ENCODE results near the gene PRSS12. TPM values are rescaled to one million over a fixed set of nuclear protein-coding genes. Genes with fewer than 3 reads are reported as not detected.

Gene PRSS12
- total and polyA plus RNA-seq, 2 donors (not counting 3 experiments of a cell fraction or from before 2014, with no cell fraction given): 0.22 to 0.55 TPM

GRCh38 chr4:118397623-118397979, 44.8 kb upstream of the PRSS12 start:
- FAIRE-seq (no peak), DNase-seq (ENCODE audit: low read depth, low spot score) (no peak)
- no peak overlapping the region for H3K9ac ChIP-seq (replicated peaks; ENCODE audit: extremely low read depth, insufficient read depth, low read length)
- H3K79me2 ChIP-seq (ENCODE audit: control insufficient read depth, insufficient read depth, low read length): no peaks in the 10 kb centered on the region
- intact Hi-C loops (cut with micrococcal nuclease) (no loop called here), dilution Hi-C loops (cut with MboI; ENCODE audit: extremely low pct_ligation_motif_present, low sequenced_read_pairs) (no loop called here)
- no peak overlapping the region for H2AFZ ChIP-seq (ENCODE audit: low read depth, low read length)
- TF ChIP-seq POLR2AphosphoS5 (IDR thresholded peaks at IDR 0.05; ENCODE audit: insufficient read depth, low read depth, low read length) (no peak), MYC (IDR thresholded peaks at IDR 0.05; ENCODE audit: low read depth, low read length) (no peak), FOS (IDR thresholded peaks at IDR 0.05; ENCODE audit: borderline replicate concordance, insufficient read depth, low read length) (no peak), POLR2A (IDR thresholded peaks at IDR 0.05; ENCODE audit: low read depth, low read length) (no peak), MAX (IDR thresholded peaks at IDR 0.05; ENCODE audit: insufficient read depth, insufficient read length) (no peak), CTCF (IDR thresholded peaks at IDR 0.05; ENCODE audit: extremely low read depth in 1 of 2, insufficient read depth in 1 of 2, low read depth in 1 of 2, low read length in 2 of 2) (no peak), GATA2 (IDR thresholded peaks at IDR 0.05; ENCODE audit: insufficient read depth, insufficient read length, low read depth, low read length) (no peak), EZH2 (IDR thresholded peaks at IDR 0.05; ENCODE audit: borderline replicate concordance, low read depth, low read length, severe bottlenecking) (no peak), JUN (IDR thresholded peaks at IDR 0.05; ENCODE audit: borderline replicate concordance, insufficient read depth, insufficient read length, low read depth) (no peak)
- H4K20me1 ChIP-seq (replicated peaks; ENCODE audit: control insufficient read depth, extremely low read depth, insufficient read depth, low read length): no peaks in the 10 kb centered on the region
- H3K36me3 ChIP-seq (ENCODE audit: control insufficient read depth in 2 of 2, extremely low read depth in 1 of 2, insufficient read depth in 2 of 2, low read length in 2 of 2): no peaks in the 10 kb centered on the region
- no peak overlapping the region for H3K4me3 ChIP-seq (replicated peaks in 1 of 3; ENCODE audit: insufficient read depth in 1 of 3, low read depth in 1 of 3, low read length in 3 of 3)
- CTCF ChIA-PET: no interaction called here
- no peak overlapping the region for H3K27ac ChIP-seq (ENCODE audit: insufficient read depth, low read depth, low read length)
- no peak overlapping the region for H3K4me2 ChIP-seq (ENCODE audit: insufficient read depth, low read length)
- no peaks in the 10 kb centered on the region for H3K4me1 ChIP-seq (ENCODE audit: control insufficient read depth, extremely low read depth, insufficient read depth, low read length)
- POLR2A ChIA-PET: no interaction called here
- H3K9me1 ChIP-seq (replicated peaks; ENCODE audit: control insufficient read depth, extremely low read depth, insufficient read depth, low read length): no peaks in the 10 kb centered on the region
- no TSS peak for BruUV-seq (replicated peaks)
- H3K9me3 ChIP-seq (replicated peaks; ENCODE audit: control insufficient read depth, insufficient read depth, low read length): no peaks in the 10 kb centered on the region
- H3K27me3 ChIP-seq (ENCODE audit: control insufficient read depth in 2 of 2, insufficient read depth in 2 of 2, low read length in 2 of 2): peaks cover 0 to 3% of the 10 kb centered on the region in 2 experiments

Data from endothelial cell of umbilical vein (primary cell).